Activated CD4-positive, alpha-beta T cell treated with anti-CD3 and anti-CD28 coated beads, Interleukin-2, amount 50 U/mL, for 48 hours (primary cell): ENCODE data around the gene RSPRY1.
"Not testable (repeated sequence)": the region's sequence is repeated elsewhere in the genome, so short reads cannot be mapped to it uniquely, and the experiment has no call there.

Source experiments
- DNase-seq, 2 experiments: peaks; one replicate each; pipeline ENCODE4 v3.0.0-alpha.2; 2020

The RSPRY1 gene

DNA sequence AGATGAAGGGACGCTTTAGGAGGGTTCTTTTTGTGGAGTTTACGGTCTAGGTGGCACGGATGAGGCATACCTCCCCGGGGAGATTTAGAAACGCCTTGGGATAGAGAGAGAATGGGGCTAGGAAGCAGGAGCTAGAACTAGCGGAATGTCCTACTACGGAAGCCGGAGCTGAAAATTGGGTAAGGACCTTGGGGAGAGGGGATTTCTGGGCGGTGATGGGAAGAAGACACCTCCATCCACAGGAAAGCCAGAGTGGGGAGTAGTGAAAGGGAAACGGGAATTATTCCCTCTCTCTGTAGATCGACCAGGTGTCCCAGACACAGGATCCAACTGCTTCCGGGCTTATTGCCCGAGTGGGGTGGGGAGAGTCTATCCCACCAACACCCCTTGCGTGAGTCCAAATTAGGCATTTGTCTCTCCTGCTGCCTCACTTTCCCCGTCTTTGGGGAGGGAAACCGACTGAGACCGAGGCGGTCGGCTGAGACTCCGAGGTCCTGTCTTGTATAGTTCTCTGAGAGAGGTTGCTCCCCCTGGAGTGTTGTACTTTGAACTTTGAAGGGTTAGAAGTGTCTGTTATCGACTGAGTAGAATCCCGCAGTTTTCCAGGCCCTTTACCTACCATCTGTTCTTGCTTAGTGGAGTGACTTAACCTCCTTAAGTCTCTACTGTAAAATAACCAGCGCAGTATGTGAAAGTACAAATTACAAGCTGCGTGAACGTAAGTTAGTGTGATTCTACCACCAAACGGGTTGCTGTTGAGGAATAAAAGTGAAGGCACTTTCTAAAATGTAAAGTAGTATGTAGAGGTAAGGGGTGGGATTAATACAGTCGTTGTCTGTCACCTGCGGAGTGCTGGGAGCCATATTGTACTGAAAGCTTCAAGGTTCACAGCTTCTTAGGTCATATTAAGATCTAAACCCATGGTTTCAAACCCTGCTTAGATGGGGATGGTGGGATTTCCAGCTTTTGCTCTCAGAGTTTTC, 1.0 kb downstream of the RSPRY1 start:
- peak; percentile 19 to 36 for DNase-seq

DNA sequence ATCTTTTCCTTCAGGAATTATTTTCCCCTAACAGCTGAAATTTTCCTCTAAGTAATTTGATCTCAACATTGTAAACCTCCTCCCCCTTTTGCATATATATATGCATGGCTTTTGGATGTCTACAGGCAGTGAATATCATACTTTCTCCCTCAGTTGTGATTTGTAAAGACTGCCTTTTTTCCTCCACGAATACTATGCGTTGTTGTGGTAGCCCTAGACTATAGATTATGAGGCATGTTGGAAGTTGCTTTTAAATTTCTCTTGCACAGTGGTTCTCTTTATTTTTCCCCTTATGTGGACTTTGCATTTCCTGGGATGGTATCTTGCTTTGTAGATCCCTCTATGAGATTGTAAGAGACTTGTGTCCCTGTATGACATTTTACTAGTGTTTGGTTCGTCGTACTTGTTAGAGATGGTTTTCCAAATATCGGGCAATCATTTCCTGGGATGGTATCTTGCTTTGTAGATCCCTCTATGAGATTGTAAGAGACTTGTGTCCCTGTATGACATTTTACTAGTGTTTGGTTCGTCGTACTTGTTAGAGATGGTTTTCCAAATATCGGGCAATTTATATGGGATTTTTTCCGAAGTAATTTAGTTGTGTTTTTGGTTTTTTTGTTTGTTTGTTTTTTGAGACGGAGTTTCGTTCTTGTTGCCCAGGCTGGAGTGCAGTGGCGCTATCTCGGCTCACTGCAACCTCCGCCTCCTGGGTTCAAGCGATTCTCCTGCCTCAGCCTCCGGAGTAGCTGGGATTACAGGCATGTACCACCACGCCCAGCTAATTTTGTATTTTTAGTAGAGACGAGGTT, 2.0 kb downstream of the RSPRY1 start:
- DNase-seq, result not testable (repeated sequence)

DNA sequence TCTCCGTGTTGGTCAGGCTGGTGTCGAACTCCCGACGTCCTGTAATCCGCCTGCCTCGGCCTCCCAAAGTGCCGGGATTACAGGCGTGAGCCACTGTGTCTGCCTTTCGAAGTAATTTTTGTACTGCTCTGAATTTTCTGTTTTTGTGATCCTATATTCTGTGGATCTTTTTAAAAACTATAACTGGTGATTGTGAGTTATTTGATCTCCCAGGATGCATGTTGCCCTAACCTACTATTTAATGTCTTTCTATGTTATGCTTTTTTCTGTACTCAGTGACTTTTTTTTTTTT, 2.5 kb downstream of the RSPRY1 start:
- DNase-seq, result no peak

DNA sequence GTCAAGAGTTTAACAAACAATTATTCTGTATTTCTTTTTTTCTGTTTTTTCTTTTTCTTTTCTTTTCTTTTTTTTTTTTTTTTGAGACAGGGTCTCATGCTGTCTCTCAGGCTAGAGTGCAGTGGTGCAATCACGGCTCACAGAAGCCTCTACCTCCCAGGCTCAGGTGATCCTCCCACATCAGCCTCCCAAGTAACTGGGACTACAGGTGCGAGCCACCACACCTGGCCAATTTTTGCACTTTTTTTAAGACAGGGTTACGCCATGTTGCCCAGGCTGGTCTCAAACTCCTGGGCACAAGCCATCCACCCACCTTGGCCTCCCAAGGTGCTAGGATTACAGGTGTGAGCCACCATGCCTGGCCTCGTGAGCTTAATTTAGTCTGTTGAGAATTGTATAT, 3.4 kb downstream of the RSPRY1 start:
- DNase-seq, result not testable (repeated sequence)

DNA sequence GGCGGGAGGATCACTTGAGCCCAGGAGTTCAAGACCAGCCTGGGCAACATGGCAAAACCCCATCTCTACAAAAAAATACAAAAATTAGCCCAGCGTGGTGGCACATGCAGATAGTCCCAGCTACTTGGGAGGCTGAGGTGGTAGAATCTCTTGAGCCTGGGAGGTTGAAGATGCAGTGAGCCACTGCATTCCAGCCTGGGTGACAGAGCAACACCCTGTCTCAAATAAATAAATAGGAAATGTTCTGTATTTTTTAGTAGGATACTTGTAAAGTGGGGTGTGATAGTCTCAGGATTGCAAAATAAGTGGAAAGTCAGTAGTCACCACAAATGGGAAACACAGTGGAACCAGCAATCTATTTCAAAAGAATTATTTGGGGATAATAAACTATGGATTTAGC, 4.0 kb downstream of the RSPRY1 start:
- DNase-seq, result no peak

DNA sequence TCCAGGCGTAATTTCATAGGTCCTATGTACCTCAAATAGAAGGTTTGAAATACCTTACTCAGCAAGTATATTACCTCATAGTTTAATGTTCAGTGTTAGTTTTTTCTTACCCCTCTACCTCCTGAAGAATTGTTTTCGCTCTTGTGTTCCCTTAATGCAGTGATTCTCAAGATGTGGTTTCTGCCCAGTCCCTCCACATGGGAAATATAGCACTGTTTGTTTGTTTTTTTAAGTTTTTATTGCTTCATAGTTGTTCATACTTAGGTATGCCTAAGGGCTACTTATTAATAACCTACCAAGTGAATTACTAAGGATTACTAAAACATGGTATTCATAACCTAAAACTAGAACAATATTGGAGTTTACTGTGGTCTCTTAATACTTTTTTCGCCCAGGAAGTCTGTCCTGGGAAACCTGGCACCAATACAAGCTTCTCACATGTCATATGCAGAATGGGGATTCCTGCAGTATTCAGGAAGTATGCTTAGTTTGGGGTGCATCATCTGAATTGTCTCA, 5.0 kb downstream of the RSPRY1 start:
- no peak for DNase-seq

DNA sequence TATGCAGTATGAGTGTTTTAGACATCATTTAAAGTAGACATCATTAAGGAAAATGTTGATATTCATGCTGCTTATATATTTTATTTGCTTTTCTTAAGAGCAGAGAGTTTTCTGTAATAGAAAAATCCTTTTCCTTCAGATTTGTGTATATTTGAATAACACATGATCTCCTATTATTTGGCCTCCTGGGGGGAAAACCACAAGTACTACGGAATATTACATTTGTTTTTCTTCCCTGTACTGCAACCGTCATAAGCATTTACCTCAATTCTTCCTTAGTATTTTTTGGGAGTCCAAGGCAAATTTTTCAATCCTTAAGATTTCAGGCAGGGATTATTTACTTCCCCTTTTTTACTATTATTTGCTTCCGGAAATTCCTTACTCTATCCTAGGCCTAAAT, 6.0 kb downstream of the RSPRY1 start:
- no peak for DNase-seq

DNA sequence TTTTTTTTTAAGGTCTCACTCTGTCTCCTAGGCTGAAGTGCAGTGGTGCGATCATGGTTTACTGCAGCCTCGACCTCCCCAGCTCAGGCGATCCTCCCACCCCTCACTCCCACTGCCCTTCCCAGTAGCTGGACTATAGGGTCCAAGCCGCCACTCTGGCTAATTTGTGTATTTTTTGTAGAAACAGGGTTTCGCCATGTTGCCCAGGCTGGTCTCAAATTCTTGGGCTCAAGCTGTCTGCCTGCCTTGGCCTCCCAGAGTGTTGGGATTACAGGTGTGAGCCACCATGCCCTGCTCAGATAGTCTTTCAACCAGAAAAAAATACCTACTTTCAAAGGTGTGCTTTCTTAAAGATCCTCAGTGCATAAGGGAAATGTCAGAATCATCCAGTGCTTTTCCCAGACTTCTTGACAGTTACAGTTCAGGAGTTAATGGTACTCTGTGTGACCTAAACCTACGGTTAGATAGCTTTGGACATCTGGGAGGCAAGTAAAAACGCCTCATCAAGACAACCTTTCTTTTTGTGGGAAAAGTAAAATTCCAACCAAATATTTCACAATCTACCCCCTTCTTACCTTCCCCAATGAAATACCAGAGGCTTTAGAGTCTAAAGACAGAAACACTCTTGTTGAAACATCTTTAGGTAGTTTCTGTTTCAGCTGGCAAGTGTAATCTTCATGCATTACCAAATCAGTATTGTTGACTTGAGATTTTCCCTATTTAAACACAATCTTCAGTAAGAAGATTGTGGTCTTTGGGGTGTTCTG, 6.8 kb downstream of the RSPRY1 start:
- no peak for DNase-seq

DNA sequence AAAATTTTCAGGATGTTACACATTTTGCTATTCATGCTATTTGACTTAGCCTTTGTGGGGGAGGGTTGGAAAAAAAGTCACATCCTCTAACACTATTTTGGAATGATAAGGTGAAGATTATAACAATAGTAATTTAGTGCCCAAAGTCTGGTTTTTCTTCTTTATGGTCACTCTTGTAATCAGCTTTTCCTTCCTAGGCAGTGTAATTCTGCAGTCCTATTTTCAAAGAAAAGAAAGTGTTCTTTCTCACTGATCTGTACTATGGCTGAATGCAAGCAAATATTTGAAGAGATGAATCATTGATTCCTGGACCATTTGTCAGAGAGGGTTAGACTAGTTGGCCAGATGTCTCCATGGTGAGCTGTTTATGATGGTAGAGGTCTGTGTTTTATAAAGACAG, 8.4 kb downstream of the RSPRY1 start:
- DNase-seq, result no peak

DNA sequence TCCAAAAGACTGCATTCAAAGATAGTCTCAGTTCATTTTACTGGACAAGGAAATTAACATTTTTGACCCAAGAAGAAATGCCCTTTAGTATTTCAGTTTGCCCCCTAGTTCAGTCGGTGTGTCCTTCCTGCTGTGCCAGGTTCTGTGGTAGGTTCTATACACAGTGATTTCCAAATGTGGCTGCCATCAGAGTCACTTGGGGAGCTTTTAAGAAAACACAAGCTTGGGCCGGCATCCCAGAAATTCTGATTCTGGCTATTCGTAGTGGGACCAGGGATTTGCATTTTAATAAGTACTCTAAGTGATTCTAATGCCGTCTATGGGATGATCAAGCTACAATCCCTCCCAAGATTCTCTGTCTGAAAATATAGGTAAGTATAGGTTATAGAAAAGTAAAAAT, 10.2 kb downstream of the RSPRY1 start:
- no peak for DNase-seq

DNA sequence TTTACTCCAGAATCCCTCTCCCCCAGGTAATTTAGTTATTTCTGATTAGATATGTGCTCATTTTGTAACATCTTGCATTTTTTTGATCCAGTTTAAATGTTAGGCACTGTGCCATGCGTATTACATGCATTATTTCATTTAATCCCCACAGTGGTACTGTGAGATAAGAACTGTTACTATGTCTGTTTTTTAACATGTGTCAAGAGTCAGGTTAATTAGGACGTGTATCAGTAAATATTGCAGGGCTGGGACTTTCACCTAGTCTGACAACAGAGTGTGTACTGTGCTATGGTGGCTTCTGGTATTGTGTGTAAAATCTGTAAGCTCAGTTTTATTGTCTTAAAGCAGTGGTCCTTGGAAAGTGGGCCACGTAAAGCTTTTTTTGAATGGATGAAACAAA, 10.6 kb downstream of the RSPRY1 start:
- no peak for DNase-seq

DNA sequence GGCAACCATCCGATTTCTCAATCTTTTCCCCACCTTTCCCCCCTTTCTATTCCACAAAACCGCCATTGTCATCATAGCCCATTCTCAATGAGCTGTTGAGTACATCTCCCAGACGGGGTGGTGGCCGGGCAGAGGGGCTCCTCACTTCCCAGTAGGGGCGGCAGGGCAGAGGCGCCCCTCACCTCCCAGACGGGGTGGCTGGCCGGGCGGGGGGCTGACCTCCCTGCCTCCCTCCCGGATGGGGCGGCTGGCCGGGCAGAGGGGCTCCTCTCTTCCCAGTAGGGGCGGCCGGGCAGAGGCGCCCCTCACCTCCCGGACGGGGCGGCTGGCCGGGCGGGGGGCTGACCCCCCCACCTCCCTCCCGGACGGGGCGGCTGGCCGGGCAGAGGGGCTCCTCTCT, 14.2 kb downstream of the RSPRY1 start:
- DNase-seq, result not testable (repeated sequence)

DNA sequence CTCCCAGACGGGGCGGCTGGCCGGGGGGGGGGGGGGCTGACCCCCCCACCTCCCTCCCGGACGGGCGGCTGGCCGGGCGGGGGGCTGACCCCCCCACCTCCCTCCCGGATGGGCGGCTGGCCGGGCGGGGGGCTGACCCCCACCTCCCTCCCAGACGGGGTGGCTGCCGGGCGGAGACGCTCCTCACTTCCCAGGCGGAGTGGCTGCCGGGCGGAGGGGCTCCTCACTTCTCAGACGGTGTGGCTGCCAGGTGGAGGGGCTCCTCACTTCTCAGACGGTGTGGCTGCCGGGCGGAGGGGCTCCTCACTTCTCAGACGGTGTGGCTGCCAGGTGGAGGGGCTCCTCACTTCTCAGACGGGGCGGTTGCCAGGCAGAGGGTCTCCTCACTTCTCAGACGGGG, 14.8 kb downstream of the RSPRY1 start:
- not testable (repeated sequence) for DNase-seq

DNA sequence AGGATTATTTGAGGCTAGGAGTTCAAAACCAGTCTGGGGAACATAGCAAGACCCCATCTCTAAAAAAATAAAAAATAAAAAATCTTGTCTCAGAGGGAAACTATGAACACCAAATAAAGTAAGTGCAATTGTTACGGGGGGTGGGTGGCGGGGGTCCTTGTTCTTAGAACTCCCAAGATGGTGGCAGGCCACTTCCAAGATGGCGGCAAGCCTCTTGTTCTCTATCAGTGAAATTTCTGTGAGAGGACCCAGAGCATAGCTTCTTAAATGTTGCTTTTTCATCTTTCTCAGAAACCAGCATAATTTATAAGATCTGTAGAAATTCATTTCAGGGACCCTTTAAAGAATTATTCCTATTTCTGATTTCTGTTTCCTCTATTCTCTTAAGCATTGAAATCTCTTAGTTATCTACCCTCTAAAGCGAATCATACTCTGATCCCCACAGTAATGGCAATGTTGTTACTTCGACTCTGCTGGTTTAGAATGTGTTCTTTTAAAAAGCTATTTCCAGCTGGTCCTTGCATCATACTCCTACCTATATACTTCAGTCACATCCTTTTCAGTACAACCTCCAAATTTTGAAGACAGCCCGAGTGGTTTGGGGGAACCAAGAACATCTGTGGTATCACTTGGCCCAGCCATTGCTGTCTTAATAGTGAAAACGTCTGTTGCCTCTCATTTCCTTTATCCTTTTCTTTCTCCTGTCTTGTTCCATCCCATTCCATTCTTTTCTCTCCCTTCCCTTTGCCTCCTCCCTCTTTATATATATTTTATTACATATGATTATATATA, 16.2 kb downstream of the RSPRY1 start:
- no peak for DNase-seq

DNA sequence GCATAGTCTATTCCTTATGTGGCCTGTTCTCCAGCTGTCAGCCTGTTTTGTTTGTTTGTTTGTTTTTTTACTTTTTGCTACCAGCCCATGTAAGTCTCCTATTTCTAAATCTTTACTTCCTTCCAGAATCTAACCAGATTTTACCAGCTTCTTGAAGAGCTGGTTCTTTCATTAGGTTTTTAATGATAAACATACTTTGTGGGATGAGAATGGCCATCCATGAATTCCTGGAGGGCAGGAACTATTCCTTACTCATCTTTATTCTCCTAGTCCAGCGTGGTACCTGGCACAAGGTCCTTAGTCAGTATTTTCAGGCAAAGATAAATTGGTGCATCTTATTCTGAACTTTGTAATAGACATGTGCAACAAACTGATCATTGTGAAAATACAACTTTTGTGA, 17.3 kb downstream of the RSPRY1 start:
- DNase-seq, result no peak

DNA sequence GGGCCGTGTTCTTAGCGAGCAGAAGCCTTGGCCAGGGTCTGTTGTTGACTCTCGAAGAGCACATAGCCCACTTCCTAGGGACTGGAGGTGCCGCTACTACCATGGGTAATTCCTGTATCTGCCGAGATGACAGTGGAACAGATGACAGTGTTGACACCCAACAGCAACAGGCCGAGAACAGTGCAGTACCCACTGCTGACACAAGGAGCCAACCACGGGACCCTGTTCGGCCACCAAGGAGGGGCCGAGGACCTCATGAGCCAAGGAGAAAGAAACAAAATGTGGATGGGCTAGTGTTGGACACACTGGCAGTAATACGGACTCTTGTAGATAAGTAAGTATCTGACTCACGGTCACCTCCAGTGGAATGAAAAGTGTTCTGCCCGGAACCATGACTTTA, 18.5 kb downstream of the RSPRY1 start:
- no peak for DNase-seq

DNA sequence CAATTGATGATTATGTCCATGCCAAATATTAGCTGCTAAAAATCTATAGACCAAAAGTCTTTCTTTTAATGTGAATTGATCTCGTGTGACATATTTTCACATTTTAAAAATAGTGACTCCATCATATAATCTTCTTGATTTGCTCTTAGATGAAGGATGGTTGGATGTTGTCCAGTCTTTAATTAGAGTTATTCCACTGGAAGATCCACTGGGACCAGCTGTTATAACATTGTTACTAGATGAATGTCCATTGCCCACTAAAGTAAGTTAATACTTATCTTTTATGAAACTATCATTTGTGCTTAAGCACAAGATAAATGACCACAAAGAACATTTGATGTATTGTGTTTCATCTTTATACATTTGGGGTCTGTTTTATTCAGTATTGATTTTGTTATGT, 22.8 kb downstream of the RSPRY1 start:
- no peak for DNase-seq

DNA sequence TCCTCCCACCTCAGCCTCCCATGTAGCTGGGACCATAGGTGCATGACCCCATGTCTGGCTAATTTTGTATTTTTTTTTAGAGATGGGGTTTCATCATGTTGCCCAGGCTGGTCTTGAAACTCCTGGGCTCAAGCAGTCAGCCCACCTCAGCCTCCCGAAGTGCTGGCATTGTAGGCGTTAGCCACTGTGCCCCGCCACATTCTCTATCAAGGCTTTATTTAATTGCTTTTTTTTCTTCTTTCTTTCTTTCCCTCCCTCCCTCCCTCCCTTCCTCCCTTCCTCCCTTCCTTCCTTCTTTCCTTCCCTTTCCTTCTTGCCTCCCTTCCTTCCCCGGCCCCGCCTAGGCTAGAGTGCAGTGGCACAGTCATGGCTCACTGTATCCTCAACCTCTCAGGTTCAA, 23.7 kb downstream of the RSPRY1 start:
- DNase-seq, result no peak

DNA sequence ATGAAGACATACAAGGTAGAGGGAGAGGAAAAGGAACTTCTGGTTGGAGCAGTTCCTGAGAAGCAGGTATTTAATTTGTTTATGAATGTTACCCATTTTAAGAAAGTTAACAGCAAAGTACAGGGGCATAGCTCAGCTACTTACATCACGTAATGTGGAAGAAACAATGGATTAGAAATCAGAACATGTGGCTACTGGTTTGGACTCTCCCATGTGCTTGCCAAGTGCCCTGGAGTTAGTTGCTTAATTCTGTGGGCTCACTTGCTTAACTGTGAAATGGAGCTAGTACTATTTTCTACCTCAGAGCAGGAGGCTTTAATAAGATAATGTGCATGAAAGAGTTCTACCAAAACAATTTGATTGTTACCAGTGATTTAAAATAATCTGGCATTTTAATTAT, 27.3 kb downstream of the RSPRY1 start:
- DNase-seq, result no peak

DNA sequence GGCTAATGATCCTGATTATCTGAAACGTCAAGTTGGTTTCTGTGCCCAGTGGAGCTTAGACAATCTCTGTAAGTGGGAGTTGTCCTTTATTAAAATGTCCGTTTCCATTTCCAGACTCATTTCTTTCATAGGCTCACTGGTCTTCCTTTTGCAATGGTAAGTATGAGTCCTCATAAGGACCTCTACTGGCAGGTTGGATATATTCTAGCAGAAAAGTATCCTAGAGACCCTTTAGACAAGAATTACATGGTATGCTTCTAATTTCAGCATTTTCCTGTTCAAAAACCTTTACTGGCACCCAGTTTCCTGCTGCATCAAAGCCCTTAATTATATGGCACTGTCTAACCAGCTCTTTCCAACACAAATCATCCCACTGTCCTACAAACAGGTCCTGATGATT, 30.8 kb downstream of the RSPRY1 start:
- DNase-seq, result no peak

DNA sequence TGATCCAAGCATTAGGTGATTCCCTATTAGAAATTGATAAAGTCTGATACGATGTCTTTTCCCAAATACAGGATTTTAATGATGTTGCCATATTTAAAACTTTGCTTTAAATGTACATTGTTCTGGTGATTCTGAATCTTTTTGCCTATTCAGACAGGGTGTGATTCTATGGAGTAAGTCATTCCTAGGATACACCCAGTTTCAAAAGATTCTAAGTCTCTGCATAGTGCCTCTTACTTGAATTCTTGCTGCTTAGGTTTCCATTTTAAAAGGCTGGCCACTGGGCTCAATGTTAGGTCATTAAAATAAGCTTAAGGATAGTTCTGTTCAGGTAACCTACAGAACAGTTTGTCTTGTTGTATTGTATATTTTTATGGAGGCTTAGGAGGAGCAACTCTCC, 36.9 kb downstream of the RSPRY1 start:
- DNase-seq, result no peak

DNA sequence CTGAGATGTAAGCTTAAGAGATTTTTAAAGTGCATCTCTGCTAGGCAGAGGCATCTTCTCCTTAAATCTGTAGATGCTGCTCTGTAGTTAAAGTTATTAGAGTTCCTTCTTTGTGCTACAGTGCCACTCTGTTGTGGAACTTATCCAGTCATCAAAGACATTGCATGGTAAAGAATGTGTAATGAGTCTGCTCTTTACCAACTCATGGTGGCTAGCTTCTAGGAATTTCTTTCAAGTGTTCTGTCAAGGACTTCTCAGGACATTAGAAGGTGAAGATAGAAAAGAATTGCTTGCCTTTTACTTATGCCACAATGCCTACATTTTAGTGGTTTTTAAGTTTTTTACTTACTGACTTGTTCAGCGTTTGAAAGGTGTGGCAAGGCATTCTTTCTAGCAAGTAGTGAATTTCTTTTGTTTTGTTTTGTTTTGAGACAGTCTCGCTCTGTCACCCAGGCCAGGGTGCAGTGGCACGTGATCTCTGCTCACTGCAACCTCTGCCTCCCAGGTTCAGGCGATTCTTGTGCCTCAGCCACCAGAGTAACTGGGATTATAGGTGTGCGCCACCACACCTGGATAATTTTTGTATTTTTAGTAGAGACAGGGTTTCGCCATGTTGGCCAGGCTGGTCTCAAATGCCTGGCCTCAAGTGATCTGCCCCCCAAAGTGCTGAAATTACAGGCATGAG, 38.7 kb downstream of the RSPRY1 start:
- no peak for DNase-seq
